HG02973 (cell line): Measurements from ENCODE around the gene METTL21A.
A peak's percentile ranks its signal among the peaks of the same experiment; 100 is the strongest.

Source experiments
- ATAC-seq: cut with Tn5 transposase; IDR thresholded peaks from one replicate; pipeline ENCODE4 v1.9.1; 2021; ENCODE audit warnings: moderate library complexity; ENCODE audit not compliant: unreplicated experiment

METTL21A gene

GRCh38 chr2:207624185-207625013, 795 bp downstream of the METTL21A start:
- peak; percentile 40 for ATAC-seq

GRCh38 chr2:207621501-207622039, 3.6 kb downstream of the METTL21A start:
- no peak for ATAC-seq

GRCh38 chr2:207619764-207620203, 5.4 kb downstream of the METTL21A start:
- peak; percentile 30 for ATAC-seq

GRCh38 chr2:207617011-207617671, 8.1 kb downstream of the METTL21A start:
- ATAC-seq: no peak

- ATAC-seq: no peak
These were observed 9.0 kb downstream of the METTL21A start for GRCh38 chr2:207616185-207616584.

GRCh38 chr2:207614824-207615223, 10.4 kb downstream of the METTL21A start:
- no peak for ATAC-seq

- no peak for ATAC-seq
These were observed 12.5 kb downstream of the METTL21A start for GRCh38 chr2:207612714-207613113.

- ATAC-seq: no peak
These were observed 18.4 kb downstream of the METTL21A start for GRCh38 chr2:207606829-207607228.

GRCh38 chr2:207606399-207606798, 18.8 kb downstream of the METTL21A start:
- ATAC-seq: no peak

- ATAC-seq: no peak
These were observed 21.7 kb downstream of the METTL21A start for GRCh38 chr2:207603486-207603885.

- no peak for ATAC-seq
These were observed 23.4 kb downstream of the METTL21A start for GRCh38 chr2:207601774-207602173.

- ATAC-seq: no peak
These were observed 25.0 kb downstream of the METTL21A start for GRCh38 chr2:207600231-207600630.

GRCh38 chr2:207599636-207600035, 25.6 kb downstream of the METTL21A start:
- no peak for ATAC-seq

GRCh38 chr2:207594731-207595130, 30.5 kb downstream of the METTL21A start:
- no peak for ATAC-seq

GRCh38 chr2:207594264-207594663, 30.9 kb downstream of the METTL21A start:
- no peak for ATAC-seq

- no peak for ATAC-seq
These were observed 31.9 kb downstream of the METTL21A start for GRCh38 chr2:207593277-207593676.

GRCh38 chr2:207589143-207589542, 36.1 kb downstream of the METTL21A start:
- ATAC-seq: no peak

- no peak for ATAC-seq
These were observed 37.9 kb downstream of the METTL21A start for GRCh38 chr2:207587305-207587704.

GRCh38 chr2:207584952-207585351, 40.2 kb downstream of the METTL21A start:
- no peak for ATAC-seq

GRCh38 chr2:207571370-207571769, 53.8 kb downstream of the METTL21A start:
- ATAC-seq: no peak

GRCh38 chr2:207567671-207568070, 57.5 kb downstream of the METTL21A start:
- no peak for ATAC-seq
